WERI-Rb-1 (cell line): Measurements from ENCODE around the gene INPP5B.

ENCODE experiments used
- DNase-seq: peaks from one replicate; pipeline ENCODE4 v3.0.0-alpha.2; 2020
- H3K27ac ChIP-seq: fragments of 250-450 bp; sonication (Bioruptor Pico); 2 replicates; pipeline ENCODE4 v1.5.1; 2020; ENCODE audit warnings: mild to moderate bottlenecking, moderate library complexity
- H3K27me3 ChIP-seq: fragments of 250-450 bp; sonication (Bioruptor Pico); 2 replicates; pipeline ENCODE4 v1.5.1; 2021; ENCODE audit warnings: mild to moderate bottlenecking, low read depth, moderate library complexity; ENCODE audit not compliant: insufficient read depth, severe bottlenecking
- H3K36me3 ChIP-seq: fragments of 250-450 bp; sonication (Bioruptor Pico); 2 replicates; pipeline ENCODE4 v1.5.1; 2020; ENCODE audit warnings: mild to moderate bottlenecking, moderate library complexity
- H3K4me3 ChIP-seq: 2 replicates; pipeline ENCODE4 v1.5.1; 2011; ENCODE audit warnings: low read depth, mild to moderate bottlenecking, control low read depth, low read length
- H3K9me3 ChIP-seq: fragments of 250-450 bp; sonication (Bioruptor Pico); 2 replicates; pipeline ENCODE4 v1.5.1; 2021; ENCODE audit warnings: mild to moderate bottlenecking, moderate library complexity; ENCODE audit not compliant: severe bottlenecking
- CTCF ChIP-seq: IDR thresholded peaks from 2 replicates; pipeline ENCODE4 v1.5.1; 2011; ENCODE audit warnings: low read depth, mild to moderate bottlenecking, control low read depth, inconsistent platforms, low read length

The INPP5B gene

GRCh38 chr1:37932759-37933158 lies 14.1 kb downstream of the INPP5B start:
- Histone ChIP-seq H3K36me3 (peaks cover 6% of the 10 kb centered on the region), H3K27ac (no peak overlapping the region), H3K4me3 (no peak overlapping the region), H3K27me3 (no peaks in the 10 kb centered on the region), H3K9me3 (no peaks in the 10 kb centered on the region)
- no peak for DNase-seq
- no peak for TF ChIP-seq CTCF

- Histone ChIP-seq H3K36me3 (peaks cover 6% of the 10 kb centered on the region), H3K27ac (peak overlapping the region; percentile 70)
Observed at GRCh38 chr1:37931361-37932158, 15.3 kb downstream of the INPP5B start.

GRCh38 chr1:37931102-37931360 lies 15.8 kb downstream of the INPP5B start:
- Histone ChIP-seq H3K27me3 (no peaks in the 10 kb centered on the region), H3K9me3 (no peaks in the 10 kb centered on the region), H3K4me3 (peak overlapping the region; percentile 45), H3K27ac (no peak overlapping the region), H3K36me3 (peaks cover 6% of the 10 kb centered on the region)
- no peak for TF ChIP-seq CTCF
- no peak for DNase-seq

More at GRCh38 chr1:37931361-37932158, 15.3 kb downstream of the INPP5B start:
- DNase-seq: peak; percentile 98
- TF ChIP-seq CTCF: no peak
- H3K9me3 ChIP-seq: no peaks in the 10 kb centered on the region
- peak overlapping the region; percentile 48 for H3K4me3 ChIP-seq
- H3K27me3 ChIP-seq: no peaks in the 10 kb centered on the region

GRCh38 chr1:37930246-37931101 lies 16.4 kb downstream of the INPP5B start:
- Histone ChIP-seq H3K4me3 (peak overlapping the region; percentile 45), H3K36me3 (peaks cover 6% of the 10 kb centered on the region), H3K9me3 (no peaks in the 10 kb centered on the region), H3K27me3 (no peaks in the 10 kb centered on the region), H3K27ac (no peak overlapping the region)
- no peak for TF ChIP-seq CTCF
- no peak for DNase-seq

GRCh38 chr1:37926038-37926924 lies 20.6 kb downstream of the INPP5B start:
- Histone ChIP-seq H3K36me3 (peaks cover 18% of the 10 kb centered on the region), H3K9me3 (no peaks in the 10 kb centered on the region), H3K4me3 (no peak overlapping the region), H3K27me3 (no peaks in the 10 kb centered on the region), H3K27ac (no peak overlapping the region)
- TF ChIP-seq CTCF: no peak
- DNase-seq: no peak
